ENCODE measurements around the gene TC2N.
"Not testable (repeated sequence)": the region's sequence is repeated elsewhere in the genome, so short reads cannot be mapped to it uniquely, and the experiment has no call there.

TC2N gene

GRCh38 chr14:91753501-91754128 is 113.7 kb downstream of the TC2N start:
- Histone ChIP-seq H3K27me3 (ENCODE audit: control insufficient read depth, insufficient read depth, low read length) (no peaks in the 10 kb centered on the region), H3K9ac (ENCODE audit: low read length) (no peak overlapping the region), H3K4me1 (ENCODE audit: control insufficient read depth, insufficient read depth, low read length) (no peaks in the 10 kb centered on the region), H3K27ac (ENCODE audit: low read depth, low read length) (no peak overlapping the region), H3K4me3 (ENCODE audit: low read length) (no peak overlapping the region), H3K36me3 (ENCODE audit: control insufficient read depth, insufficient read depth, low read length) (no peaks in the 10 kb centered on the region)

GRCh38 chr14:91752961-91753360 is 114.4 kb downstream of the TC2N start:
- Histone ChIP-seq H3K9ac (ENCODE audit: low read length) (no peak overlapping the region), H3K36me3 (ENCODE audit: control insufficient read depth, insufficient read depth, low read length) (no peaks in the 10 kb centered on the region), H3K27me3 (ENCODE audit: control insufficient read depth, insufficient read depth, low read length) (no peaks in the 10 kb centered on the region), H3K4me1 (ENCODE audit: control insufficient read depth, insufficient read depth, low read length) (no peaks in the 10 kb centered on the region), H3K27ac (ENCODE audit: low read depth, low read length) (no peak overlapping the region), H3K4me3 (ENCODE audit: low read length) (no peak overlapping the region)

GRCh38 chr14:91751719-91752118 is 115.6 kb downstream of the TC2N start:
- Histone ChIP-seq H3K4me3 (ENCODE audit: low read length) (no peak overlapping the region), H3K4me1 (ENCODE audit: control insufficient read depth, insufficient read depth, low read length) (no peaks in the 10 kb centered on the region), H3K9ac (ENCODE audit: low read length) (no peak overlapping the region), H3K27me3 (ENCODE audit: control insufficient read depth, insufficient read depth, low read length) (no peaks in the 10 kb centered on the region), H3K36me3 (ENCODE audit: control insufficient read depth, insufficient read depth, low read length) (no peaks in the 10 kb centered on the region), H3K27ac (ENCODE audit: low read depth, low read length) (no peak overlapping the region)

GRCh38 chr14:91750634-91751198 is 116.6 kb downstream of the TC2N start:
- H3K27me3 ChIP-seq (ENCODE audit: control insufficient read depth, insufficient read depth, low read length): no peaks in the 10 kb centered on the region
- no peak overlapping the region for H3K9ac ChIP-seq (ENCODE audit: low read length)
- H3K4me3 ChIP-seq (ENCODE audit: low read length): no peak overlapping the region
- no peaks in the 10 kb centered on the region for H3K4me1 ChIP-seq (ENCODE audit: control insufficient read depth, insufficient read depth, low read length)
- H3K36me3 ChIP-seq (ENCODE audit: control insufficient read depth, insufficient read depth, low read length): no peaks in the 10 kb centered on the region
- no peak overlapping the region for H3K27ac ChIP-seq (ENCODE audit: low read depth, low read length)

- no peak overlapping the region for H3K4me3 ChIP-seq (ENCODE audit: low read length)
- no peak overlapping the region for H3K9ac ChIP-seq (ENCODE audit: low read length)
- H3K4me1 ChIP-seq (ENCODE audit: control insufficient read depth, insufficient read depth, low read length): no peaks in the 10 kb centered on the region
- H3K36me3 ChIP-seq (ENCODE audit: control insufficient read depth, insufficient read depth, low read length): no peaks in the 10 kb centered on the region
- no peaks in the 10 kb centered on the region for H3K27me3 ChIP-seq (ENCODE audit: control insufficient read depth, insufficient read depth, low read length)
- H3K27ac ChIP-seq (ENCODE audit: low read depth, low read length): no peak overlapping the region
Measured at GRCh38 chr14:91749868-91750267, 117.5 kb downstream of the TC2N start.

- Histone ChIP-seq H3K27me3 (ENCODE audit: control insufficient read depth, insufficient read depth, low read length) (no peaks in the 10 kb centered on the region), H3K27ac (ENCODE audit: low read depth, low read length) (no peak overlapping the region), H3K9ac (ENCODE audit: low read length) (no peak overlapping the region), H3K36me3 (ENCODE audit: control insufficient read depth, insufficient read depth, low read length) (no peaks in the 10 kb centered on the region), H3K4me3 (ENCODE audit: low read length) (no peak overlapping the region), H3K4me1 (ENCODE audit: control insufficient read depth, insufficient read depth, low read length) (no peaks in the 10 kb centered on the region)
Measured at GRCh38 chr14:91748049-91748448, 119.3 kb downstream of the TC2N start.

- Histone ChIP-seq H3K36me3 (ENCODE audit: control insufficient read depth, insufficient read depth, low read length) (no peaks in the 10 kb centered on the region), H3K4me3 (ENCODE audit: low read length) (no peak overlapping the region), H3K4me1 (ENCODE audit: control insufficient read depth, insufficient read depth, low read length) (no peaks in the 10 kb centered on the region), H3K27ac (ENCODE audit: low read depth, low read length) (no peak overlapping the region), H3K27me3 (ENCODE audit: control insufficient read depth, insufficient read depth, low read length) (no peaks in the 10 kb centered on the region), H3K9ac (ENCODE audit: low read length) (no peak overlapping the region)
Measured at GRCh38 chr14:91745344-91745743, 122.0 kb downstream of the TC2N start.

- Histone ChIP-seq H3K4me3 (ENCODE audit: low read length) (no peak overlapping the region), H3K36me3 (ENCODE audit: control insufficient read depth, insufficient read depth, low read length) (no peaks in the 10 kb centered on the region), H3K9ac (ENCODE audit: low read length) (no peak overlapping the region), H3K27ac (ENCODE audit: low read depth, low read length) (no peak overlapping the region), H3K4me1 (ENCODE audit: control insufficient read depth, insufficient read depth, low read length) (no peaks in the 10 kb centered on the region), H3K27me3 (ENCODE audit: control insufficient read depth, insufficient read depth, low read length) (no peaks in the 10 kb centered on the region)
Measured at GRCh38 chr14:91744068-91744480, 123.3 kb downstream of the TC2N start.

- Histone ChIP-seq H3K4me1 (ENCODE audit: control insufficient read depth, insufficient read depth, low read length) (no peaks in the 10 kb centered on the region), H3K27ac (ENCODE audit: low read depth, low read length) (no peak overlapping the region), H3K36me3 (ENCODE audit: control insufficient read depth, insufficient read depth, low read length) (no peaks in the 10 kb centered on the region)
Measured at GRCh38 chr14:91743305-91743653, 124.1 kb downstream of the TC2N start.

GRCh38 chr14:91742621-91743304 is 124.6 kb downstream of the TC2N start:
- no peaks in the 10 kb centered on the region for H3K27me3 ChIP-seq (ENCODE audit: control insufficient read depth, insufficient read depth, low read length)
- no peaks in the 10 kb centered on the region for H3K4me1 ChIP-seq (ENCODE audit: control insufficient read depth, insufficient read depth, low read length)
- H3K27ac ChIP-seq (ENCODE audit: low read depth, low read length): no peak overlapping the region
- H3K36me3 ChIP-seq (ENCODE audit: control insufficient read depth, insufficient read depth, low read length): no peaks in the 10 kb centered on the region
- no peak overlapping the region for H3K9ac ChIP-seq (ENCODE audit: low read length)
- no peak overlapping the region for H3K4me3 ChIP-seq (ENCODE audit: low read length)

More at GRCh38 chr14:91743305-91743653, 124.1 kb downstream of the TC2N start:
- no peak overlapping the region for H3K9ac ChIP-seq (ENCODE audit: low read length)
- no peak overlapping the region for H3K4me3 ChIP-seq (ENCODE audit: low read length)
- H3K27me3 ChIP-seq (ENCODE audit: control insufficient read depth, insufficient read depth, low read length): no peaks in the 10 kb centered on the region

- not testable (repeated sequence) for H3K4me1 ChIP-seq (ENCODE audit: control insufficient read depth, insufficient read depth, low read length); H3K36me3 ChIP-seq (ENCODE audit: control insufficient read depth, insufficient read depth, low read length); H3K27me3 ChIP-seq (ENCODE audit: control insufficient read depth, insufficient read depth, low read length); H3K9ac ChIP-seq (ENCODE audit: low read length); H3K4me3 ChIP-seq (ENCODE audit: low read length); H3K27ac ChIP-seq (ENCODE audit: low read depth, low read length)
Measured at GRCh38 chr14:91739867-91740266, 127.5 kb downstream of the TC2N start.

- Histone ChIP-seq H3K4me1 (ENCODE audit: control insufficient read depth, insufficient read depth, low read length) (no peaks in the 10 kb centered on the region), H3K9ac (ENCODE audit: low read length) (no peak overlapping the region), H3K27ac (ENCODE audit: low read depth, low read length) (no peak overlapping the region), H3K27me3 (ENCODE audit: control insufficient read depth, insufficient read depth, low read length) (no peaks in the 10 kb centered on the region), H3K4me3 (ENCODE audit: low read length) (no peak overlapping the region), H3K36me3 (ENCODE audit: control insufficient read depth, insufficient read depth, low read length) (no peaks in the 10 kb centered on the region)
Measured at GRCh38 chr14:91737619-91738018, 129.7 kb downstream of the TC2N start.

Measured in rectal smooth muscle tissue (tissue), 1 donor.